HFFc6 (cell line): ENCODE measurements around the gene CACNG1. TPM values are rescaled to one million over a fixed set of nuclear protein-coding genes. Genes with fewer than 3 reads are reported as not detected.

Experiments used
- DNase-seq: peaks from one replicate; pipeline ENCODE4 v3.0.0-alpha.2; 2018
- H3K27ac Mint-ChIP-seq: 2 replicates; pipeline ENCODE4 v1.8.0; 2020; ENCODE audit warnings: mild to moderate bottlenecking, mixed read lengths
- H3K27me3 Mint-ChIP-seq: 2 replicates; pipeline ENCODE4 v1.8.0; 2021; ENCODE audit warnings: mild to moderate bottlenecking, moderate library complexity, mixed read lengths; ENCODE audit not compliant: insufficient read depth
- H3K36me3 Mint-ChIP-seq: 2 replicates; pipeline ENCODE4 v1.8.0; 2021; ENCODE audit warnings: low read depth, mixed read lengths
- H3K4me1 Mint-ChIP-seq: 2 replicates; pipeline ENCODE4 v1.8.0; 2020; ENCODE audit warnings: low read depth, mixed read lengths
- H3K4me3 Mint-ChIP-seq: 2 replicates; pipeline ENCODE4 v1.8.0; 2020; ENCODE audit warnings: mild to moderate bottlenecking, moderate library complexity, mixed read lengths
- H3K9me3 Mint-ChIP-seq: 2 replicates; pipeline ENCODE4 v1.8.0; 2020; ENCODE audit warnings: mild to moderate bottlenecking, mixed read lengths
- total RNA-seq, 6 experiments: library from RNA; stranded (reverse); fragmentation: NEBNext Ultra II Directional; extraction: Animal tissue kit (Norgen Biotek cat#: 25700); gene quantifications; 2 replicates in 1 of 6; 3 replicates in 5 of 6; pipeline ENCODE4 v1.2.3, GENCODE V29; 2021
- TF ChIP-seq, protein P1 (sequence below): fragments of 200-600 bp; sonication (generic); IDR thresholded peaks from 2 replicates; pipeline ENCODE4 v1.5.0; 2021; ENCODE audit warnings: antibody characterized with exemption, mild to moderate bottlenecking

CACNG1 gene
- total RNA-seq, 6 experiments from 2014 or later = not detected

DNA sequence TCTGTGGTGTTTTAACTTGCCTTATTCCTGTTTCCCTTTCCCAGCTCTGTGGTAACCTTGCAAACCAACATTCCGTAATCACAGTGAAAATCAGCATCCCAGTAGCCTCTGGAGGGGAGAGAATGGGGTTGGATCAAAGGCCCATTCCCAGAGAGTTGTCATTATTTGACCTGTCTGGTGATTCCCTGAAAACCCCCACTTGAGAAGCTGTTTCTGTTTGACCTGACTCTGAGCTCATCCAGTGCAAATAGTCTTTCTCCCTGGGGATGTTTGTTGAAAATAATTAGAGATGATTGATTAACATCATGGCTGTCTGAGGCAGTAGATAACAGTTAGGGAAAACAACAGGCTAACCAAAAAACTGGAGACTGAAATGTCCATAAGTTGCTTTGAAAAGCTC, 3.0 kb downstream of the CACNG1 start:
- peaks cover 30% of the 10 kb centered on the region for H3K9me3 Mint-ChIP-seq

DNA sequence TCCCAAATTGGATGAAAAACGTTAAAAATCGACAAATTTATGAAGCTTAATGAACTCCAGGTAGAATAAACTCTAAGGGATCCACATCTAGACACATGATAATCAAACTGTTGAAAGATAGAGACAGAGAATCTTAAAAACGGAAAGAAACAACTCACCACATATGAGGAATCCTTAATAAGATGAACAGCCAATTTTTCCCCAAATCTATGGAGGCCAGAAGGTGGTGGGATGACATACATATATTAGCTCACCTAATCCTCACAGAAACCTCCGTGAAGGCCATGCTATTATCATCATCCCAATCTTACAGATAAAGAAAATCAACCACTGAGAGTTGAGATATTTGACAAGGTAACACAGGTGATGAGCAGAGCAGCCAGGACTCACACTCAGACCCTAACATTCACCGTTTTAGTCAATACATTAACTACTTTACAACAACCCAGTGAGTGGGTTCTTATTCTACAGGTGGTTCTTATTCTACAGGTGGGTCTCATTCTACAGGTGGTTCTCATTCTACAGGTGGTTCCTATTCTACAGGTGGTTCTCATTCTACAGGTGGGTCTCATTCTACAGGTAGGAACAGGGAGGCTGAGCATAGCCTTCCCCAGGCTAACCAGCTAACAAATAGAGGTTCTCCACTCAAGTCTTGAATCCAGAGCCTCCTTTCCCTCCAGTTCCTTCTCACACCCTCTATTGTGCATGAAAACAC, 4.8 kb downstream of the CACNG1 start:
- peaks cover 30% of the 10 kb centered on the region for H3K9me3 Mint-ChIP-seq
- no peak for DNase-seq
- H3K4me3 Mint-ChIP-seq = no peak overlapping the region
- no peaks in the 10 kb centered on the region for H3K4me1 Mint-ChIP-seq
- peaks cover 24% of the 10 kb centered on the region for H3K27me3 Mint-ChIP-seq
- peaks cover 14% of the 10 kb centered on the region for H3K36me3 Mint-ChIP-seq
- TF ChIP-seq, protein P1, sequence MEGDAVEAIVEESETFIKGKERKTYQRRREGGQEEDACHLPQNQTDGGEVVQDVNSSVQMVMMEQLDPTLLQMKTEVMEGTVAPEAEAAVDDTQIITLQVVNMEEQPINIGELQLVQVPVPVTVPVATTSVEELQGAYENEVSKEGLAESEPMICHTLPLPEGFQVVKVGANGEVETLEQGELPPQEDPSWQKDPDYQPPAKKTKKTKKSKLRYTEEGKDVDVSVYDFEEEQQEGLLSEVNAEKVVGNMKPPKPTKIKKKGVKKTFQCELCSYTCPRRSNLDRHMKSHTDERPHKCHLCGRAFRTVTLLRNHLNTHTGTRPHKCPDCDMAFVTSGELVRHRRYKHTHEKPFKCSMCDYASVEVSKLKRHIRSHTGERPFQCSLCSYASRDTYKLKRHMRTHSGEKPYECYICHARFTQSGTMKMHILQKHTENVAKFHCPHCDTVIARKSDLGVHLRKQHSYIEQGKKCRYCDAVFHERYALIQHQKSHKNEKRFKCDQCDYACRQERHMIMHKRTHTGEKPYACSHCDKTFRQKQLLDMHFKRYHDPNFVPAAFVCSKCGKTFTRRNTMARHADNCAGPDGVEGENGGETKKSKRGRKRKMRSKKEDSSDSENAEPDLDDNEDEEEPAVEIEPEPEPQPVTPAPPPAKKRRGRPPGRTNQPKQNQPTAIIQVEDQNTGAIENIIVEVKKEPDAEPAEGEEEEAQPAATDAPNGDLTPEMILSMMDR = no peak
- H3K27ac Mint-ChIP-seq = no peak overlapping the region

More for the DNA sequence above, 3.0 kb downstream of the CACNG1 start:
- Mint-ChIP-seq H3K27me3 (peaks cover 31% of the 10 kb centered on the region), H3K27ac (no peak overlapping the region), H3K4me3 (no peak overlapping the region), H3K4me1 (no peaks in the 10 kb centered on the region), H3K36me3 (peaks cover 14% of the 10 kb centered on the region)
- TF ChIP-seq, protein P1 = no peak
- DNase-seq = no peak

DNA sequence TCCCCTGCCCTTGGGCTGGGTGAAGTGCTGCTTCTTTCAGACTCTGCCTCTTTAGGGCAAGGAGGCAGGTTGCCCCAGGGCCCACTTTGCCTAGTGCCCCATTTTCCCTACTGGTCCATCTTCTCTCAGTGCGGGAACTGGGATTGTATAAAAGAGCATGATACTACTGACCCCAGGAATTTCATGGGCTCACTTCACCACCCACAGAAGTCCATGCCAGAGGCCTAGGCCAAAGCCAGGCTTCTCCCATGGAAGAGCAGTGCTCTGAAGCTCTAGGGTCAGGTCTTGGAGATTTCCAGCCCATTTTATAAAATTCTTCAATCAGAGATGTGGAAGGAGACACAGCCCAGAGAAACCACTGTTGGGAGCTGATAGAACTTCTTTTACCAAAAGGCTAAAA, 5.7 kb downstream of the CACNG1 start:
- H3K36me3 Mint-ChIP-seq = peaks cover 14% of the 10 kb centered on the region
- DNase-seq = no peak
- TF ChIP-seq, protein P1 = no peak
- H3K9me3 Mint-ChIP-seq = peaks cover 30% of the 10 kb centered on the region
- no peak overlapping the region for H3K27ac Mint-ChIP-seq
- peaks cover 26% of the 10 kb centered on the region for H3K27me3 Mint-ChIP-seq
- H3K4me3 Mint-ChIP-seq = no peak overlapping the region
- no peaks in the 10 kb centered on the region for H3K4me1 Mint-ChIP-seq

DNA sequence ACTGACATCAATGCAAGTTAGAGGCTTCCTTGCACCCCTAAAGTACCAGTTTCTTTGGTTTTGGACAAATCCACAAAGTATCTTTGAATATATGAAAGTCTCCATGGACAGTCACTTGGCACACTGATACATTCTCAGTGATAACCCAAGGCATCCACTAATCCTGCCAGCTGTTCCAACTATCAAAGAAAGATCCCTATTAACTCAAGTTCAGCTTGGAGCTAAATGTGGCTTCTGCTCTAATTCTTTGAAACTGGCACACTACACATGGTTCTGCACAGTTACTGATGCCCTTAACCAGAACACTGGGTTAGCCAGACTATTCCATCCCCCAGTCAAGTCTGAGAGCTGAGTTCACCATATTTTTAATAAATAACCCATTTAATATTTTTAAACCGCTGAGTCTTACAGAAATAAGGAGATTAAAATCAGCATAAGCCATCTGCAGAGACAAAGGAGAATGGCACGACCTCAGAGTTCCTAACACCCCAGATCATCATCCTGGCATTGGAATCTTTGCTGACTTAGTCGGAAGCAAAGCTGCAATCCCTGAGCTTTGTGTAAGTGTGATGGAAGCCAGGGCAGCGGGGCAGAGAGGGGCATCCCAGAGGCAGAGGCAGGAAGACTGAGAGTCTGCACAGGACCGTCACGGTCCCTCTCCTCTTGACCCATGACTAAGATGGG, 6.3 kb downstream of the CACNG1 start:
- no peaks in the 10 kb centered on the region for H3K4me1 Mint-ChIP-seq
- peaks cover 14% of the 10 kb centered on the region for H3K36me3 Mint-ChIP-seq
- peaks cover 30% of the 10 kb centered on the region for H3K9me3 Mint-ChIP-seq
- no peak overlapping the region for H3K4me3 Mint-ChIP-seq
- peaks cover 23% of the 10 kb centered on the region for H3K27me3 Mint-ChIP-seq
- DNase-seq = no peak
- H3K27ac Mint-ChIP-seq = no peak overlapping the region
- TF ChIP-seq, protein P1 = no peak

DNA sequence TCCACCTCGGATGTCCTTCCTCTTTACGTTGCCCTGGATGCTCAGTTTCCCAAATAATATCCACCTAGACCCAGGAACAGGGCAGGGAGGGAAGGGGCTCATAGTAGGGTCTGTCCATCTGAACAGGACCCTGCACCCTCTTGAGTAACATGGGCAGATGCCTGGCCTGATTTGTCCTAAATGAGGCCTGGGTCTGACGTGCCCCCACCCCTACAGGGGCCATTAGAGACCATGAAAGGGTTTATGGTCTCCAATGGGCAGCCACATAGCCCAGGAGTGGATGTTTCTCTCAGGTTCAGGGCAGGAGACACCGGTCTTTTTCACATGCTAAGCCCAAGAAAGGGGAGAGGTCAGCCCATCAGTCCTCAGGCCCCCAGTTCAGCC, 6.8 kb downstream of the CACNG1 start:
- Mint-ChIP-seq H3K27ac (no peak overlapping the region), H3K36me3 (peaks cover 14% of the 10 kb centered on the region), H3K4me1 (no peaks in the 10 kb centered on the region), H3K27me3 (peaks cover 20% of the 10 kb centered on the region), H3K4me3 (no peak overlapping the region), H3K9me3 (peaks cover 30% of the 10 kb centered on the region)
- TF ChIP-seq, protein P1 = no peak
- no peak for DNase-seq
